ENCODE results near the gene HIVEP1.

The HIVEP1 gene

DNA sequence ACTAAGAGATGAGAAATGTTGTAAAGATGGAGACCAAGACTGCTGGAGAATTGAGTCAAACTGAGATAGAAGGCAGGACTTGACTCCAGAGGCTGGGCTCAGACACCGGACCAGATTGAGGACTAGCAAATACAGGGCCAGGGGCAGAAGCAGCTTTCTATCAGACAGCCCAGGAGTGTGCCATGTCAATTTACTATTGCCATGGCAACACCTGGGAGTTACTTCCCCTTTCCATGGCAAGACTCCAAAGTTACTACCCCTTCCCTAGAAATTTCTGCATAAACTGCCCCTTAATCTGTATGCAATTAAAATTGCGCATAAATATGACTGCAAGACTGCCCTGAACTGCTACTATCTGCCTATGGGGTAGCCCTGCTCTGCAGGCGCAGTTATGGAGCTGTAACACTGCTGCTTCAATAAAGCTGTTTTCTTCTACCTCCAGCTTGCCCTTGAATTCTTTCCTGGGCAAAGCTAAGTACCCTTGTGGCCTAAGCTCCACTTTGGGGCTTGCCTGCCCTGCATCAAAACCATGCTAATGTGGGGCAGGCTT, 188.0 kb downstream of the HIVEP1 start:
- no peak for DNase-seq

DNA sequence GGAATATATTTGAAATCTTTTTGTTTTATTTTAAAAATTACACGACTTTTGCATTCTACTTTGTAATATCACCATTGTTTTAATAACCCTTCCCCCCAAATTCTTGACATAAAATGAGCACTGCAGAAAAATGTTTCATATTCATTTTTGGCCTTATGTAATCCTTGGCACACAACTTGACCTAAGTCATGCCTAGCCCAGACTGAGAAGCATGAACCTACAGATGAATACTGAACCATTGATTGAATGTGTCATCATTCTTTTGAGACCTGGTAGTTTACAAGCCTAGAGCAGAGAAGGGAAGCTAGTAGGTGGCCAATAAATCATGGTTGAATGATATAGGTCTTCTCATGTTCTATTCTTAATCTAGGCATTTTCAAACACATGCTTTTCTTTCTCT, 188.6 kb downstream of the HIVEP1 start:
- DNase-seq: no peak

DNA sequence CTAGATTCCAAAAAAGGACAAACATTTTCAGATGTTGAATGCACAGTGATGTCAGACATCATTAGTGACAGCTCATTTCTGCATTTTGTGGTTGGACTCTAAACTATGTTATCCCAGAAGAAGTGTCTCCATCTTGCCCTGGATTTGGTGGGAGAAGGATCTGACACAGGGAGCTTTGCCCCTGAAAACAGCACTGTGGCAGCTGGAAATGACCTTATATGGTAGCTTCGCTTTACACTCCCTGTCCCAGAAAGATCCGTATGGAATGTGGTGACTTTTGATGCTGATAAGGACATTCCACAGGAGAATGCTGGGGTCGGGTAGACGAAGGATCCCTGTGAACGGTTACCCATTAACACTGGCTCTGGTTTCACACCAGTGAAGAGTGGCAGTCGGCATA, 190.9 kb downstream of the HIVEP1 start:
- DNase-seq: no peak

DNA sequence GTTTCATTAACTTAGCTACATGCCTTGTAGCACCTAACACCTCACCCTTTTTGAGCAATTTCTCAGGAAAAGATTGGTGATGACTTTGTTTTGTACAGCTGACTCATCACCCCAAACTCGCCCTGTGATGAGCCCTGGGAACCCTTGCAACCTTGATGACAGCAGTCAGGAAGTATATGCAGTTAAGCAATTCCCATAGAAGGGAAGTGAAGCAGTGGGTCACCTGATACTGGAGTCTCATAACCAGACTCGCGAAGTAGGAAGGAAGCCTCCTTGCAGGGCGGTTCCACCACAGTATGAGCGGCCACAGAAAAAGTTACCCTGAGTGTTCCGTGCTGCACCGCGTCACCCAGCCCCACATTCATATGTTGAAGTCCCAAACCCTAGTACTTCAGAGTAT, 196.1 kb downstream of the HIVEP1 start:
- no peak for DNase-seq

DNA sequence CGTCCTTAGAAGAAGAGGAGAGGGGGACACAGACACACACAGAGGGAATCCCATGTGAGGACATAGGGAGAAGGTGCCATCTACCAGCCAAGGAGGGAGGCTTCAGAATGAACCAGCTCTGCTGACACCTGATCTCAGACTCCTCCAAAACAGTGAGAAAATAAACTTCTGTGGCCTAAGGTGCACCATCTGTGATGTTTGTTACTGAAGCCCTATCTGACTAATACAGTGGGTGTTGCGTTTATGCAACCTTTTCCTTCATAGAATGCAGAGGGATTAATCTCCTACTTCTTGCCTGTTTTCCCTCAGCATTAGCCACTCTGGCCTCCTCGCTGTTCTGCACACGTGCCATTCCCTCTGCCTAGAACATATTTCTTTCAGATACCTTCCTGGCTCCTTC, 196.6 kb downstream of the HIVEP1 start:
- DNase-seq: no peak
